BLaER1 (cell line): ENCODE results near the gene GLTP.

Experiments used
- H3K27ac ChIP-seq: shearing (Covaris generic); formaldehyde crosslinking; 2 replicates; pipeline ENCODE4 v1.8.1; 2022
- H3K27me3 ChIP-seq: shearing (Covaris generic); formaldehyde crosslinking; 2 replicates; pipeline ENCODE4 v1.8.1; 2022
- H3K36me3 ChIP-seq: shearing (Covaris generic); formaldehyde crosslinking; 2 replicates; pipeline ENCODE4 v1.8.1; 2022
- H3K4me1 ChIP-seq: shearing (Covaris generic); formaldehyde crosslinking; 2 replicates; pipeline ENCODE4 v1.8.1; 2022
- H3K4me2 ChIP-seq: shearing (Covaris generic); formaldehyde crosslinking; 2 replicates; pipeline ENCODE4 v1.8.1; 2022
- H3K4me3 ChIP-seq: shearing (Covaris generic); formaldehyde crosslinking; 2 replicates; pipeline ENCODE4 v1.8.1; 2022
- H3K9ac ChIP-seq: shearing (Covaris generic); formaldehyde crosslinking; 2 replicates; pipeline ENCODE4 v1.8.1; 2022
- H3K9me3 ChIP-seq: shearing (Covaris generic); formaldehyde crosslinking; 2 replicates; pipeline ENCODE4 v1.8.1; 2022
- H4K20me1 ChIP-seq: shearing (Covaris generic); formaldehyde crosslinking; 2 replicates; pipeline ENCODE4 v1.8.1; 2022
- Cebpa-rat ChIP-seq: shearing (Covaris generic); IDR thresholded peaks from 2 replicates; pipeline ENCODE4 v1.8.1; 2022

The GLTP gene

DNA sequence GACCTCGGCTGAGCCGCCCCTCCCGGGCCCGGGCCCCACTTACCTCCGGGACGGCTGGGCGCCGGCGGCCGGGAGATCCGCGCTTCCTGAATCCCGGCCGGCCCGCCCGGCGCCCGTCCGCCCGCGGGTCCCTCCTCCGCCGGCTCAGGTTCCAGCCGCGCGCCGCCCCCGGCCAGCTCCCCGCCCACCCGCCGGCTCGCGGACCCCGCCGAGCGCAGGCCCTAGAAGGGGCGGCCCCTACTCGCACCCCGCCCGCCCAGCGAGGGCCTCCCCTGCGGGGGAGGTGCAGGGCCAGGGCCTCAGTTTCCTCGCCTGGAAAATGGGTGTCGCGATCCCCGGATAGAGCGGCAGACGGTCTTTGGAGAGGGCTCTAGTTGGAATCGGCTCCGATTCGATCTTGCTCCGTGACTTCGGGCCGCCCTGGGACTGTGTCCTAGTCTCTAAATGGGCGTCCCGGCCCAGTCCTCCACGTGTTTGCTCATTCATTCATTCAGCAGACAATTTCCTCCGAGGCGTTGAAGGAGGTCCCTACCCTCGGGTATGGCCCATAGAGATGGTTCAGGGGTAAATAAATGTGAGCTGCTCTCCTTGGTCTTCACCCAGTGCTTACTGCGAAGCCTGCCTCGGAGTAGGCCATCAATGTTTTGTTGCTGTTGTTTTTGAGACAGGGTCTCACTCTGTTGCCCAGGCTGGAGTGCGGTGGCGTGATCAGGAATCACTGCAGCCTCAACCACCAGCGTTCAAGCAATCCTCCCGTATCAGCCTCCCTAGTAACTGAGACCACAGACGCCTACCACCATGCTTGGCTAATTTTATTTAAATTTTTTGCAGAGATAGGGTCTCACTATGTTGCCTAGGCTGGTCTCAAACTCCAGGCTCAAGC is 46.8 kb downstream of the GLTP start, which contains the start of gene TRPV4:
Gene TRPV4, minus strand, starts transcription at position 92 of the 883 bp plus-strand sequence. CDS start 18,602 bp downstream, outside the sequence.
- H3K9me3 ChIP-seq, result no peaks in the 10 kb centered on the region
- TF ChIP-seq Cebpa-rat, result no peak
- no peak within 1 kb of the TSS for H3K4me2 ChIP-seq
- no peak within 1 kb of the TSS for H3K4me3 ChIP-seq
- peaks cover 5% of the 10 kb centered on the region; the same call in 1 of the 2 replicates for H4K20me1 ChIP-seq
- H3K36me3 ChIP-seq, result no peaks in the 10 kb centered on the region
- no peaks in the 10 kb centered on the region for H3K4me1 ChIP-seq
- H3K9ac ChIP-seq, result no peak within 1 kb of the TSS
- H3K27ac ChIP-seq, result no peak within 1 kb of the TSS
- H3K27me3 ChIP-seq, result peaks cover 38% of the 10 kb centered on the region

DNA sequence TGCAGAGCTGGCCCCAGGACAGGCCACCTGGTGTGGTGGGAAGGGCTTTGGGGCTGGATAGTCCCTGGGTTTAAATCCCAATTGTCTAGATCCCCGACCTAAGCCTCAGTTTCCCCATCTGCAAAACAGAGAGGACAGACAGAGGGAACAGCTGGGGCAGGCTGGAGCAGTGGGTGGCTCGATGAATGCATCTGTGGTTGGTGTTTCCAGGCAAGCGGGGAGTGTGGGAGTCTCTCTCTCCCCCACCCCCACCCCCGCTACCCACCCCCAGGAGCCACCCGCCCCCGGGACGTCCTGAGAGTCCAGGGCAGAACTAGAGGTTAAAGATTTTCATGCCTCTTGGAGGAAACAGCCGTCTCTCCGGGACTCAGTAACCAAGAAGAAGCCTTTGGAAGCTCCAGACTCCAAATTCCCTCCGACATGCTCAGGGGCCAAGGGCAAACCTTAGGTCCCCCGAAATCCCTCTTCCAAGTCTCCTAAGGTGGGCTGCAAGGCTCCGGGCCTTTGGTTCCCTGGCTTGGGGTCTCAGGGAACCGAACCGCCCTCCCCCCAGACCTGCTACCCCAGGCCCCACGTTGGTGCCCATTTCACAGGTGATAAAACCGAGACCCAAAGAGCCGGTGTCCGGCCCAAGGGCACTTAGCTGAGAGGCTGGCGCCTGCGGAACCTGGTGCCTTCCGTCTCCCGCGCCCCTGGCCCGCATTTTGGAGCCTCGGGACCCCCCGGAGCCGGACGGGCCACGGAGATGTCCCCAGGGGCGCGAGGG is 47.6 kb downstream of the GLTP start:
- Histone ChIP-seq H3K9me3 (no peaks in the 10 kb centered on the region), H3K36me3 (no peaks in the 10 kb centered on the region), H4K20me1 (peaks cover 5% of the 10 kb centered on the region; the same call in 1 of the 2 replicates), H3K27me3 (peaks cover 38% of the 10 kb centered on the region), H3K4me3 (no peak overlapping the region), H3K27ac (no peak overlapping the region), H3K4me2 (no peak overlapping the region), H3K9ac (no peak overlapping the region), H3K4me1 (0 out of 2 replicates have a peak, but pooled peaks cover 4% of the 10 kb centered on the region)
- TF ChIP-seq Cebpa-rat, result no peak

- Histone ChIP-seq H4K20me1 (peaks cover 5% of the 10 kb centered on the region; the same call in 1 of the 2 replicates), H3K27ac (no peak overlapping the region), H3K36me3 (no peaks in the 10 kb centered on the region), H3K4me3 (no peak overlapping the region), H3K4me1 (0 out of 2 replicates have a peak, but pooled peaks cover 4% of the 10 kb centered on the region), H3K4me2 (no peak overlapping the region), H3K27me3 (peaks cover 38% of the 10 kb centered on the region), H3K9ac (no peak overlapping the region), H3K9me3 (no peaks in the 10 kb centered on the region)
- no peak for TF ChIP-seq Cebpa-rat
Measured at GRCh38 chr12:109831929-109832328, 48.4 kb downstream of the GLTP start.

DNA sequence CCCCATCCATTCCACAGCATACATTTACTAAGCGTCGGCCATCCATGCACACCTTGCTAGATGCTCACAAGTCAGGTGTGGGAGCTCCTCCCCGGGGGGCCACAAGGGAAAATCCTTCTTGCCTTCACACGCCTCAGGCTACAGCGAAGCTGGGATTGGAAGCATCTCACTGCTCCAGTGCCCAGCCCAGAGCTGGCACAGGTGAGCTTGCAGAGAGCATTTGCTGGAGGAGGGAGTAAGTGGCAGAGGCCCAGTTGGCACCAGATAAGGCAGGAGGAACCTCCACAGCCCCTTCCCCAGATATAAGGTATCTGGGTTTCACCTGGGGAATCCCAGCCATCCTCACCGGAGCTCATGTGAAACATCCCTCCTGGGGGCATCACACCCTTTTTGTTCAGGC is 49.0 kb downstream of the GLTP start:
- no peak overlapping the region for H3K9ac ChIP-seq
- no peaks in the 10 kb centered on the region for H3K36me3 ChIP-seq
- H3K4me3 ChIP-seq, result no peak overlapping the region
- peaks cover 5% of the 10 kb centered on the region; the same call in 1 of the 2 replicates for H4K20me1 ChIP-seq
- H3K4me2 ChIP-seq, result no peak overlapping the region
- no peaks in the 10 kb centered on the region for H3K9me3 ChIP-seq
- H3K27ac ChIP-seq, result no peak overlapping the region
- H3K27me3 ChIP-seq, result peaks cover 38% of the 10 kb centered on the region
- no peak for TF ChIP-seq Cebpa-rat
- H3K4me1 ChIP-seq, result peaks cover 7% of the 10 kb centered on the region

- Histone ChIP-seq H3K9ac (no peak overlapping the region), H3K9me3 (no peaks in the 10 kb centered on the region), H3K4me1 (peaks cover 12% of the 10 kb centered on the region), H3K4me3 (no peak overlapping the region), H3K27ac (no peak overlapping the region), H3K27me3 (peaks cover 38% of the 10 kb centered on the region), H3K36me3 (no peaks in the 10 kb centered on the region), H3K4me2 (no peak overlapping the region), H4K20me1 (peaks cover 5% of the 10 kb centered on the region; the same call in 1 of the 2 replicates)
- no peak for TF ChIP-seq Cebpa-rat
Measured at GRCh38 chr12:109830718-109831117, 49.6 kb downstream of the GLTP start.

- Histone ChIP-seq H3K9ac (no peak overlapping the region), H3K4me1 (peaks cover 12% of the 10 kb centered on the region), H3K9me3 (no peaks in the 10 kb centered on the region), H3K36me3 (no peaks in the 10 kb centered on the region), H3K27me3 (peaks cover 38% of the 10 kb centered on the region), H3K27ac (no peak overlapping the region), H3K4me2 (no peak overlapping the region), H3K4me3 (no peak overlapping the region), H4K20me1 (peaks cover 5% of the 10 kb centered on the region; the same call in 1 of the 2 replicates)
- TF ChIP-seq Cebpa-rat, result no peak
Measured at GRCh38 chr12:109830267-109830666, 50.1 kb downstream of the GLTP start.

DNA sequence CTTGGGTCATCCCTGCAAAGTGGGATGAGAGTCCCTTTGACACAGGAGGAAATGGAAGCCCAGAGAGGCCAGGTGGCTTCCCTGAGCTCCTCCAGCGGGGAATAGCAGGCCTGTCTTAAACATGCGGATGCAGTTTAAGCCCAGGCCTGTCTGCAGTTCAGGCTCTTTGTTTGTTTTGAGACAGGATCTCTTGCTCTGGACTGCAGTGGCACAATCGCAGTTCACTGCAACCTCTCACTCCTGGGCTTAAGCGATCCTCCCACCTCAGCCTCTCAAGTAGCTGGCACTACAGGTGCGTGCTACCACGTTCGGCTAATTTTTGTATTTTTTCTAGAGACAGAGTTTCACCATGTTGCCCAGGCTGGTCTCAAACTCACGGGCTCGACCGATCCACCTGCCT is 50.7 kb downstream of the GLTP start:
- H3K9me3 ChIP-seq, result no peaks in the 10 kb centered on the region
- H3K4me3 ChIP-seq, result no peak overlapping the region
- no peaks in the 10 kb centered on the region for H3K36me3 ChIP-seq
- TF ChIP-seq Cebpa-rat, result no peak
- H3K27me3 ChIP-seq, result peaks cover 38% of the 10 kb centered on the region
- H3K4me2 ChIP-seq, result no peak overlapping the region
- peaks cover 5% of the 10 kb centered on the region; the same call in 1 of the 2 replicates for H4K20me1 ChIP-seq
- H3K27ac ChIP-seq, result no peak overlapping the region
- H3K9ac ChIP-seq, result no peak overlapping the region
- H3K4me1 ChIP-seq, result peaks cover 12% of the 10 kb centered on the region

- no peaks in the 10 kb centered on the region for H3K9me3 ChIP-seq
- peaks cover 31% of the 10 kb centered on the region for H3K27me3 ChIP-seq
- no peak for TF ChIP-seq Cebpa-rat
- H4K20me1 ChIP-seq, result peaks cover 5% of the 10 kb centered on the region; the same call in 1 of the 2 replicates
- no peak overlapping the region for H3K4me3 ChIP-seq
- no peak overlapping the region for H3K4me2 ChIP-seq
- H3K4me1 ChIP-seq, result peaks cover 12% of the 10 kb centered on the region
- no peak overlapping the region for H3K27ac ChIP-seq
- H3K9ac ChIP-seq, result no peak overlapping the region
- no peaks in the 10 kb centered on the region for H3K36me3 ChIP-seq
Measured at GRCh38 chr12:109828754-109829511, 51.4 kb downstream of the GLTP start.
